GM18909 (cell line): Measurements from ENCODE around the gene RCOR1.

Experiments
- ATAC-seq: cut with Tn5 transposase; IDR thresholded peaks from one replicate; pipeline ENCODE4 v1.9.1; 2021; ENCODE audit warnings: mild to moderate bottlenecking; ENCODE audit not compliant: unreplicated experiment, poor library complexity

Gene RCOR1

DNA sequence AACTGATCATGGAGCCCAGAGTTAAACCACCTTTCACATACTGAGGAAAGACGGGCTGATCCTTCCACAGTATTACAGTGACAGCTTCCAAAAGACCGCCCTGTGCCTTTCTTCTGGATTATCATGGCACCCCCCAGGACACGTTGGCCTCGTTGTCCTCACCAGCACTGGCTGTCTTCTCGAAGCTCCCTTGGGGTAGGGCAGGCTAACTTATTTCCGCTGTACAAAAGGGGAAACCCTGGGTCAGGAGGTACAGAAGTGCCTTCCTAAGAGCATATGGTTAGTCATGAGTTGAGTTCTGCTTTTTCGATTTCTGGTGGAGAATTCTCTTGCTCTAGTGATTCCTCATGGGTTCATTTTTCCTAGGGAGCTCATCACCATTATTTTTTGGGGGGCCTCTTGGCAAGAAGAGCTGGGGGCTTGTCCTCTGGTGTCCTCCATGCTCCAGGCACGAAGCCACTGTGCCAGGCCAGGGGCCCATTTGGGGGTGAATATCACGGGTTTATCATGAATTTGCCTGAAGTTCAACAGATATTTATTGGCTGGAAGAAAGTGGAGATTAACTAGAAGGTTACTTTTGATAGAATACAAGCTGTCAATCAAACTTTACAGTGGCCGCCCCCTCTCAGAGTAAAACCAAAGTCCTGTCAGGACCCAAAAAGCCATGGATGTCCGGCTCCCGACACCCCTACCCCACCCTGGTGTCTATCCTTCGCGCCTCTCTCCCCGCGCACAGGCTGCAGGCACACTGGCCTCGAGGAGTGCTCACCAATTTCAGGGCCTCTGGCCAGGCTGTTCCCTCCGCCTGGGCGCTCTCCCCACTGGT lies 176.0 kb downstream of the RCOR1 start:
- peak; percentile 62 for ATAC-seq

DNA sequence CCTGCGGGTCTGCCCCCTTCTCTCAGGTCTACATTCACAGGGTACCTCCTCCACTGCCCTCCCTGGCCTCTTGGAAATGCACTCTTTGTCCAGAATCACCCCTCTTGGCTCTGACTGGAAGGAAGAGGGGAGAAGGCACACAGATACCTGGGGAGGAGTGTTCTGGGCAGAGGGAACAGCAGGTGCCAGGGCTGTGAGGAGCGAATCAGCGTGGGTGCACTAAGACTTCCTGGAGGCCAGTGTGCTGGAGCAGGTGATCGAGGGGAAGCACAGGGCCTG lies 176.5 kb downstream of the RCOR1 start:
- ATAC-seq, result no peak

DNA sequence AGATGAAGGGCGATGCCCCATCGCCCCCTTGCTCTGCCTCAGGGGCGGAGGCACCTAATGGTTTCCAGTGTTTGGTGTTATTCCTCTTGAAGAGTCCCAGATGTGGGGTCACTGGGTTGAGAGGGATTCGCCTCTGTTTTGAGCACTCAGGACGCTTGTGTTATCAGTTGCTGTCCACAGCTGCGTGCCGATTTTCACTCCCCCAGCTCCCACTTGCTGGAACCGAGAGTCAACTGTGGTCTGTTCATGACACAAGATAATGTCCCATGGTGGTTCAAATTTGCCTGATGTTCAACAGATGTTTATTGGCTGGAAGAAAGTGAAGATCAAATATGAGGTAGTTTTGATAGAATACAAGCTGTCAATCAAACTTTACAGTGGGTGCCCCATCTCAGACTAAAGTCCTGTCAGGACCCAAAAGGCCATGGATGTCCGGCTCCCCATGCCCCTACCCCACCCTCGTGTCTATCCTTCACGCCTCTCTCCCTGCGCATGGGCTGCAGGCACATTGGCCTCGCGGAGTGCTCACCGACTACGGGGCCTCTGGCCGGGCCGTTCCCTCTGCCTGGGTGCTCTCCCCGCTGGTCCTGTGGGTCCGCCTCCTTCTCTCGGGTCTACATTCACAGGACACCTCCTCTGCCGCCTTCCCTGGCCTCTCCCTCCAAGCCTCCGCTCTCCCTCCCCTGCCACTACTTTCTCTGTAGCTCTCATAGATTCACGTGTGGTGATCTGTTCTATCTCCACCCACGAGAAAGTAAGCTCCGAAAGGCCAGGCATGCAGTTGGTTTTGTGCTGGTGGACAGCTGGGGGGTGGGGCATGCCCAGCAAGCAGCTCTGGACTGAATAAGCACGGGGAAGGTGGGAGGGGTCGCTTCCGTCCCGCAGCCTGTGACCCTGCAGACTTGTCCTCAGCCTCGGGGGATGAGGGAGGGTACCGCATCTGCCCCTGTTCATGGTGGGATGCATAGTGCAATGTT lies 178.0 kb downstream of the RCOR1 start:
- ATAC-seq, result no peak

DNA sequence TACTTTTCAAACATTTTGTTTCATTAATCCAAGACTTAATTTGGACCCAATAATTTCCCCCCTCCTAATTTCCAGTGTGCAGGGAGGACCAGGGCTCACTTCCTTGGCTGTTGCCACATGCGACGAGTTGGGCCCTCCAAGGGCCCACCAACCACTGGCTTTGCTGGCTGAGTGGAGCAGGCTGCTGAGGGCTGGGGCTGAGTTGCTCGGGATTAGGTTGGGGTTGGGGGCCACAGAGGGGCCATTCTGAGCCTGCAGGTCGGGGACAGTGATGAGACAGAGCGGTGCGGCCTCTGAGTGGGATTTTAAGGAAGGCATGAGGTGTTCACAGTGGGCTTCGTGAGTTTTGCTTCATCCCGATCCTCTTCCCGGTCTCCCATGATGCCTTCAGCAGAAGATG lies 178.7 kb downstream of the RCOR1 start:
- no peak for ATAC-seq

DNA sequence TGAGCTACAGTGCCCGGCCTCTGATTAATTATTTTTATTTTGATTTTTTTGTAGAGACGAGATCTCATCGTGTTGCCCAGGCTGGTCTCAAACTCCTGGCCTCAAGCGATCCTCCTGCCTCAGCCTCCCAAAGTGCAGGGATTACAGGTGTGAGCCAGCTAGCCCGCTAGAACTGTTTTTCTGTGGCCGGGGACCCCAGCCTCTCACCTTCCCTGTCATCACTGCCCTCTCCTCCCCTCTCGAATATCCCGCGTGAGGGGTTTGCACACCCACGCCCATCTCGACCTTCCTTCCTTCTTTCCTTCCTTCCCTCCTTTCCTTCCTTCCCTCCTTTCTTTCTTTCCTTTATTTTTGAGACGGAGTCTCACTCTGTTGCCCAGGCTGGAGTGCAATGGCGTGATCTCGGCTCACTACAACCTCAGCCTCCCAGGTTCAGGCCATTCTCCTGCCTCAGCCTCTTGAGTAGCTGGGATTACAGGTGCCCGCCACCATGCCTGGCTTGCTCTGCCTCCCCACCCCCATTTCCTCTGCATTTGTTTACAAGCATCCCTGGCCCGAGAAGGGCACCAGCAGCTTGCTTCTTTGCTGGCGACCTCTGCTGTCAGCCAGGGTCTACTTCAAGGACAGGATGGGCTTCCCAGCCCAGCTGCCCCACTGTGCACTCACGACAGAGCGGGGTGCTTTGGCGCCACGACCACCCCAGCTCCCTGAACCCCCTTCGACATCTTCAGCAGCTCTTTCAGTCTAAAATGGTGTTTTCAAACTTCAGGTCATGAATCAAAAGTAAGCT lies 180.5 kb downstream of the RCOR1 start:
- no peak for ATAC-seq

DNA sequence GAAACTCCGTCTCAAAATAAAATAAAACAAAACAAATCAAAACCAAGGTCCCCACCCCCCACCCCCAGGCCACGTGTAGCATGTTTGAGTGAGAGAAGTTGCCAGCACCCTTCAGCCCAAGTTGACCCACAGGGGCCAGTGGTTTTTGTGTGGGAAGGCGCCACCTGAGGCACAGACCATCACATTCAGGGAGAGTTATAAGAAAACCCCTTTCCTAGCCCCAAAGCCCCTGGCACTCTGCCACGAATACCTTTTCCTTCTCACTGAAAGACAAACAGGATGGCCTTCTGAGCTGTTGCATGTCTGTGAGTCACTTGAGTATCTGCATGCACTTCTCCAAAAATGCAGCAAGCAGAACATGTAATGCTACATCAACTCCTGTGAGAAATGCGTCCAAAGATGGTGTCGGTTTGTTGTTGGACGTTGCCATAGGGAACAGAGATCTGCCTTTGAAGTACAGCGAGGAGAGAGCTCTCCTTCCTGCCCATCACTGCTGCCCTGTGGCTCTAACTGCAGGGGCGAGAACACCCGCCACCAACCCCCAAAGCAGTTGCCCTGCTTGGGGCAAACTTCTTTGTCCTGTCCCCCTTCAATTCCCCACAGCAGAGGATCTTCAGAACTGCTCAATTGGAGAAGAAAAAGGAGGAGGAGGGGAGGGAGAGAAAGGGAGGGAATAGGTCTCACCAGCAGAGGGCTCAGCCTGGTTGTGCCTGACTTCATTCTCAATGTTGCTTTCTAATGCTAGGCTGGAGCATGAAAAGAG lies 182.1 kb downstream of the RCOR1 start:
- ATAC-seq, result no peak

DNA sequence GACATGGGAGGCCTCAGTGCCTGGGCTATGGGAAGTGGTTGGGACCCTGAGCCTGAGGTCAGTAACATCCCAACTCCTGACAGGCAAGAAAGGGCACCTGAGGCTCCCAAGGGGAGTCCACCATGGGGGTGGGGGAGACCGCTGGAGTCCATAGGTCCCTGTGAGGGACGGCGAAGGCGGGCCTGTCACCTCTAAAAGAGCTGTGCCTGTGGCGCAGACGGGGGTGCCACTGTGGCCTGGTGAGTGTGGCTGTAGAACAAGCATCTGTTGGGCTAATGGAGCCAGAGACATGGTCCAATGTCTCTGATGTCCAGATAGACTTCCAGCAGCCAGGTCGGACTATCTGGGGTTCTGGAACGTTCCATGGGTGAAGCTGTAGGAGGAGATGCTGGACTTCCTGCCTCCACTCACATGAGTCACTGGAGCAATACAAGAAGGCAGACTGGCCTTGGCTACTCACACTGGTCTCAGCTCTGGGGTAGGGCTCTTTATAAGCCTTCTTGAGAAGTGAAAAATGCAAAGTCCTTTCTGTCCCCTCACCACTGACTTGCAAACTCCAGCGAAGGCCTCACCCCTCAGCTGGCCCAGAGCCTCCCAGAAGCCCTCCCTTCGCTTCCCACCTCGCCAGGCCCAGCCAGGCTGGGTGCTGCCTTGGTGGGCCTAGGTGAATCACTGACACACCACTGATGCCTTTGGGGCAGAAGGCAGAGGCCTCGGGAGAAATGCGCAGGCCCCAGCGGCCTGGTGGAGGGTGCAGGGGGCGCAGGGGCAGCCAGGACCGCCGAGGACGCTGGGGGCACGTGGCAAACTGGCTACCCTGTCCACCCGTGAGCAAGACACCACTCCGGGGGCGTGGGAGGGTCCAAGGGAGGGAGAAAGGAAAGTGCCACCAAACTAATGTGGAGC lies 183.7 kb downstream of the RCOR1 start:
- ATAC-seq, result peak; percentile 1

DNA sequence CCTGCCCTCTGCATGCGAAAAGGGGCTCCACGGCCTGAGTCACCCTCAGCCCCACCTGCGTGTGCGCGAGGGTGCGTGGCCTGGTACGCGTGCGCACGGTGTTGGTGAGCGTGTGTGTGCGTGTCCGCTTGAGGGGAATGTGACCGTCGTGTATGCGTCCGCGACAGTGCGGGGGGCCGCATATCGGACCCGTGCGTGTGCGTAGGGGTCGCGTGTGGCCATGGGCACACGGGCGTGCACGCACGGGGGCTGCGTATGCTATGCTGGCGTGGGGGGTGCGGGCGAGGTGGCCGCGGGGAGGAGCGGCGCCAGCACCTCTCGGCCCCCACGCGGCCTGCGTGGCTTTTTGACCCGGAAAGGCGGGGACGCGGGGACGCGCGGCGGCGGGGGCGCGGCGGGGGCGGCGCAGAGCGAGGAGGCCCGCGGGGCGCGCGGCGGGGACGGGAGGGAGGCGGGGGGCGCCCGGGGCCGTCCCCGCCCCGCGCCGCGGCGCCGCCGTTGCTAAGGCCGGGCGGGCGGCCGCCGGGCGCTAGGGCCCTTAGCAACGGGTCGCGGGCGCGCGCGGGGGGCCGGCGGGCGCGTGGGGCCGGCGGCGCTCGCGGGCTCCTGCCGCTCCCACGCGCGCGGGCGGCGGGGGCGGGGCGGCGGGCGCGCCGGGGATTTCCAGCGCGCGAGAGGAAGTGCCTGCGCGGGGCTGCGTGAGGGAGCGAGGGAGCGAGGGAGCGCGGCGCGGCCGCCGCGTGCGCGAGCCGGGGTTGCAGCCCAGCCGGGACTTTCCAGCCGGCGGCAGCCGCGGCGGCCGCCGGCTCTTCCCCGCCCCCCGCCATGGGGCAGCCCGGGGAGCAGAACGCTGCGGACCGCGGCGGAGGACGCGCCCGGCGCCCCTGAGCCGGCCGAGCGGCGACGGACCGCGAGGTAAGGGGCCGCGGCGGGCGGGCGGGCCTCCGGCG lies 184.6 kb downstream of the RCOR1 start, which contains the start of gene TRAF3:
TRAF3 (plus strand) TSS at position 689 of the 950 bp plus-strand sequence. CDS start 92,753 bp downstream, outside the sequence.
- ATAC-seq, result peak; percentile 64

DNA sequence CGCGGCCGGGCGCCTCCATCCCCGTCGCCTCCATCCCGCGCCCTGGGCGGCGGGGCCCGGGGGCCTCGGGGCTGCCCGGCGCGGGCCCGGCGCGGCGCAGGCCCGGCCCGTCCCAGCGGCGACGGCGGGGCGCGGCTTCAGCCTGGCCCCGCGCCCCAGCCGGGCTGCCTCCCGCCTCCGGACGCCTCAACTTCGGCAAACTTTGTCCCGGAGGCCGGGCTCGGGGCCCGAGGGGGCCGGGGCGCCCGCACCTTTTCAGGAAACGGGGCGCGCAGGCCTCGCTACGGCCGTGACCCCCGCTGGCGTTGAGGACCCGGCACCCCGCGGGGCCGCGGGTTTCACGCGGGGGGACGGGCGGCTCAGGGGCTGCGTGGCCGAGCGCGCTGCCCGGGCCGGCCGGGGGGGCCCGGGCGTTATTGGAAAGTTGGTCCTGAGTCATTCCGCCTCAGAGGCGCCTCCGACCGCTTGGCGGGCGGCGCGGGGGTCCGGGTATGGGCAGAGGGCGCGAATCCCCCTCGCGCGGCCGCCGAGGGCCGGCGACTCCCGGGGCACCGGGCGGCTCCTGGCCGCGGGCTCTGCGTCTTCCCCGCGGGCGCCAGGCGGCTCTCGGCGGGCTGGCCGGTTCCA lies 185.4 kb downstream of the RCOR1 start:
- peak; percentile 13 for ATAC-seq

DNA sequence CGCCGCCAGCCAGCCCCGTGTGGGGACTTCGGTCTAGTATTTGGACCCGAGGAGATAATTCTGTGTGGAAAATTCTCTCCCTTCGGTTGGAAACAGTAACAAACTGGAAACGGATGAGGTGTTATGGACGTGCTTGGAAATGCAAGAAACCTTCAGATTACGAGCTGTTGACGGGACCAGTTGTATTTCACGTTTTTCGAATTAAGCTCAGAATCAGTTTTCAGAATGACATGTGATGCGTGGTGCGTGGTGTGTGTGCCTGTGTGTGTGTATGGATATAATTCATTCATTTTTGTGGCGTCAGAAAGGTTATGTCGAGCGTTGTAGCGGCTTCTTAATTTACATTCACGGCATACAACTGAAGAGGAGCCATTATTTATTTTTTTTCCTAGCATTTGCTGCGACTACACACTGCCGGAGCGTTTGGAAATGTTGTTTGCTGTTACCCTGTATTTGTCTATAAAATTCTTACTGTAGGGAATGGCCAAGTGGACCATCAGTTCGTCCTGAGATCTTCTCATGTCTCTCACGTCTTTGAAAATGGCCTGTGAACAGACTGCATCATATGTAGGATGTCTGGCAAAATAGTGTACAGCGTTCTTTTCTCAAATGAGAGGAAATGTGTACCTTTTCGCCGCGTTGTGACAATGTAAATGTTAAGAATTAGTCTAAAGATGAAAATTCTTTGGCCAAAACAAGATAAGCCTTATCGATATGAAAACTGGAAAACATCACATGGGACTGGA lies 186.1 kb downstream of the RCOR1 start:
- ATAC-seq, result no peak

DNA sequence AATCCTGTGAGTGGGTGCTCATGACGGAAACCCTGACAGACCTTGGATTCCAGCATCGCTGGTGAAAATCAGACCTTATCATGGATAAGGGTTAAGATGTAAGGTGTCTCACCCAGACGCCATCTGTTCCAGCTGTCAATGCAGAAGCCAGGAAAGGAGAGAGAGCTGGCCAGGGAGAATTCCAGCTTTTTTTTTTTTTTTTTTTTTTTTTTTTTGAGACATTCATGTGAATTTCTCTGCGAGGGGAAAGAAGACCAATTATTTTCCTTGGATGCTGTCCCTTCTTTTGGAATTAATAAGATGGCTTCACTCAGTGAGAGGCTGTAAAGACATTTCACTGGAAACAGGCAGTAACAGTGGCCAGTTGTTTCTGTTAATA lies 186.6 kb downstream of the RCOR1 start:
- ATAC-seq, result no peak

DNA sequence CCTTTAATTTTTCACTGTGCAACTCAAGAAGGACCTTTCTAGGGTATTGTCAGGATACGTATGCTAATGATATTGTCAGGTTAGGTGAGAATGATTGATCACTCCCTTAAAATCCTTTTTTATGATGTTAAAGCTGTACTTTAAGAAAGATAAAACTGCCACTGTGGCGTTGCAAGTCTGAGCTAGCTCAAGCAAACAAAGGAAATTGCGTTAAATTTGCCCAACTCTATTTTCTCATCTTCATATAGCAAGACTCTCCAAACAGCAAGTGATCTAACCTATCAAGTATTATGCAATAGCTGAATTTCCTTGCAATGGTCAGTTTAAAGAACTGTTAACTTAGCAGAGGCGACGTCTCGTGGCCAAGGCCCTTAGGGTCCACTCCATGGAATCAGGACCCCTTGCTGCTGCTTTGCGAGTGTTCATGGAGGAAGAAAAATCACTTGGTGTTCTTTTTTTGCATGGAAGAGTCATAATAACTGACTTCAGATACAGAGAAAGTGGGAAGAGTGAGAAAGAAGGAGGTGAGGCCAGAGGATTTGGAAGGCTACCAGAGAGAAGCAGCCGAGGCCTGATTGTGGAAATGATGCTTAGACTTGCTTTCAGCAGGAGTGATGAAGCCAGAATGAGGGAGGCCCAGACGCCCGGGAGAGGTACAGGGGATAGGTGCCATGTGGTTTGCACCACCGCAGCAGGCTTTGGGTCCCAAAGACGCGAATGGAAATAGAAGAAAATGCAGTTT lies 187.3 kb downstream of the RCOR1 start:
- ATAC-seq, result no peak
